Measurements from ENCODE around the gene PTPRO.

The PTPRO gene

GRCh38 chr12:15307079-15307478, 15.2 kb upstream of the PTPRO start:
- Histone ChIP-seq H3K9me3 (ENCODE audit: severe bottlenecking) (peaks cover 3% of the 10 kb centered on the region), H3K27me3 (ENCODE audit: insufficient read depth, low read depth, severe bottlenecking) (no peaks in the 10 kb centered on the region), H3K36me3 (no peaks in the 10 kb centered on the region), H3K4me3 (ENCODE audit: low read depth, low read length) (no peak overlapping the region), H3K27ac (no peak overlapping the region)
- DNase-seq: no peak
- TF ChIP-seq CTCF (IDR thresholded peaks at IDR 0.05; ENCODE audit: low read depth, low read length): no peak

GRCh38 chr12:15318841-15319240, 3.5 kb upstream of the PTPRO start:
- Histone ChIP-seq H3K36me3 (no peaks in the 10 kb centered on the region), H3K27me3 (ENCODE audit: insufficient read depth, low read depth, severe bottlenecking) (no peaks in the 10 kb centered on the region), H3K4me3 (ENCODE audit: low read depth, low read length) (no peak overlapping the region), H3K9me3 (ENCODE audit: severe bottlenecking) (no peaks in the 10 kb centered on the region), H3K27ac (no peak overlapping the region)
- no peak for DNase-seq
- TF ChIP-seq CTCF (IDR thresholded peaks at IDR 0.05; ENCODE audit: low read depth, low read length): no peak

- H3K27me3 ChIP-seq (ENCODE audit: insufficient read depth, low read depth, severe bottlenecking): no peaks in the 10 kb centered on the region
- no peaks in the 10 kb centered on the region for H3K36me3 ChIP-seq
- H3K4me3 ChIP-seq (ENCODE audit: low read depth, low read length): no peak overlapping the region
- no peak for DNase-seq
- H3K27ac ChIP-seq: no peak overlapping the region
- H3K9me3 ChIP-seq (ENCODE audit: severe bottlenecking): no peaks in the 10 kb centered on the region
- no peak for TF ChIP-seq CTCF (IDR thresholded peaks at IDR 0.05; ENCODE audit: low read depth, low read length)
Observed at GRCh38 chr12:15320881-15321280, 1.4 kb upstream of the PTPRO start.

- TF ChIP-seq CTCF (IDR thresholded peaks at IDR 0.05; ENCODE audit: low read depth, low read length): no peak
- no peaks in the 10 kb centered on the region for H3K36me3 ChIP-seq
- no peaks in the 10 kb centered on the region for H3K9me3 ChIP-seq (ENCODE audit: severe bottlenecking)
- no peak for DNase-seq
- H3K4me3 ChIP-seq (ENCODE audit: low read depth, low read length): peak overlapping the region; percentile 81
- no peaks in the 10 kb centered on the region for H3K27me3 ChIP-seq (ENCODE audit: insufficient read depth, low read depth, severe bottlenecking)
- H3K27ac ChIP-seq: no peak overlapping the region
Observed at GRCh38 chr12:15323480-15323879, 1.2 kb downstream of the PTPRO start.

GRCh38 chr12:15329891-15330290, 7.6 kb downstream of the PTPRO start:
- no peak for TF ChIP-seq CTCF (IDR thresholded peaks at IDR 0.05; ENCODE audit: low read depth, low read length)
- Histone ChIP-seq H3K36me3 (no peaks in the 10 kb centered on the region), H3K27ac (no peak overlapping the region), H3K9me3 (ENCODE audit: severe bottlenecking) (no peaks in the 10 kb centered on the region), H3K27me3 (ENCODE audit: insufficient read depth, low read depth, severe bottlenecking) (no peaks in the 10 kb centered on the region), H3K4me3 (ENCODE audit: low read depth, low read length) (no peak overlapping the region)
- DNase-seq: no peak

GRCh38 chr12:15334225-15334624, 11.9 kb downstream of the PTPRO start:
- Histone ChIP-seq H3K27me3 (ENCODE audit: insufficient read depth, low read depth, severe bottlenecking) (no peaks in the 10 kb centered on the region), H3K27ac (no peak overlapping the region), H3K9me3 (ENCODE audit: severe bottlenecking) (no peaks in the 10 kb centered on the region), H3K36me3 (no peaks in the 10 kb centered on the region), H3K4me3 (ENCODE audit: low read depth, low read length) (no peak overlapping the region)
- TF ChIP-seq CTCF (IDR thresholded peaks at IDR 0.05; ENCODE audit: low read depth, low read length): no peak
- no peak for DNase-seq
